GM23338 (cell line): ENCODE measurements around the gene KIAA0232. TPM values are rescaled to one million over a fixed set of nuclear protein-coding genes. Genes with fewer than 3 reads are reported as not detected.

Experiments used
- ATAC-seq: fragments of 200-7000 bp; cut with Tn5 transposase; 3 replicates; pipeline ENCODE4 v1.9.1; 2020
- DNase-seq: peaks from one replicate; pipeline ENCODE4 v3.0.0-alpha.2; 2015; ENCODE audit warnings: low spot score
- H2AFZ ChIP-seq: fragments of 200-600 bp; sonication (generic); 2 replicates; pipeline ENCODE4 v1.8.0; 2016; ENCODE audit warnings: antibody characterized with exemption, mild to moderate bottlenecking, moderate library complexity
- H3F3A ChIP-seq: fragments of 200-600 bp; sonication (generic); replicated peaks from 2 replicates; pipeline ENCODE4 v1.8.0; 2017; ENCODE audit warnings: antibody characterized with exemption, mixed run types, low read depth
- H3K27ac ChIP-seq: fragments of 200-600 bp; sonication (generic); 2 replicates; pipeline ENCODE4 v1.6.1; 2016; ENCODE audit warnings: low read depth
- H3K27me3 ChIP-seq: fragments of 200-600 bp; sonication (generic); 2 replicates; pipeline ENCODE4 v1.8.0; 2016; ENCODE audit warnings: mild to moderate bottlenecking, mixed run types, moderate library complexity; ENCODE audit not compliant: insufficient read depth
- H3K36me3 ChIP-seq: fragments of 200-600 bp; sonication (generic); 2 replicates; pipeline ENCODE4 v1.8.0; 2016; ENCODE audit warnings: mild to moderate bottlenecking; ENCODE audit not compliant: insufficient read depth
- H3K4me1 ChIP-seq: fragments of 200-600 bp; sonication (generic); 2 replicates; pipeline ENCODE4 v1.8.0; 2016; ENCODE audit warnings: mild to moderate bottlenecking, moderate library complexity; ENCODE audit not compliant: insufficient read depth
- H3K4me2 ChIP-seq: fragments of 200-600 bp; sonication (generic); 2 replicates; pipeline ENCODE4 v1.7.1; 2017; ENCODE audit warnings: mixed run types
- H3K4me3 ChIP-seq: fragments of 200-600 bp; sonication (generic); 2 replicates; pipeline ENCODE4 v1.6.1; 2016; ENCODE audit warnings: mixed run types
- H3K79me2 ChIP-seq: fragments of 200-600 bp; sonication (generic); replicated peaks from 2 replicates; pipeline ENCODE4 v1.8.0; 2017; ENCODE audit warnings: mild to moderate bottlenecking; ENCODE audit not compliant: insufficient read depth
- H3K9me2 ChIP-seq: fragments of 200-600 bp; sonication (generic); 2 replicates; pipeline ENCODE4 v1.8.0; 2017; ENCODE audit not compliant: insufficient read depth
- H4K20me1 ChIP-seq: fragments of 200-600 bp; sonication (generic); replicated peaks from 2 replicates; pipeline ENCODE4 v1.8.0; 2017; ENCODE audit warnings: mild to moderate bottlenecking; ENCODE audit not compliant: insufficient read depth
- H3K27ac Mint-ChIP-seq: 2 replicates; pipeline ENCODE4 v1.8.0; 2020; ENCODE audit warnings: inconsistent platforms, mild to moderate bottlenecking, moderate library complexity, mixed read lengths
- H3K27me3 Mint-ChIP-seq: 3 replicates; pipeline ENCODE4 v1.8.0; 2022; ENCODE audit warnings: low read depth, mild to moderate bottlenecking, moderate library complexity, mixed read lengths, inconsistent platforms; ENCODE audit not compliant: insufficient read depth, poor library complexity
- H3K36me3 Mint-ChIP-seq: 3 replicates; pipeline ENCODE4 v1.8.0; 2021; ENCODE audit warnings: low read depth, mild to moderate bottlenecking, inconsistent platforms, moderate library complexity, mixed read lengths
- H3K4me1 Mint-ChIP-seq: 3 replicates; pipeline ENCODE4 v1.8.0; 2020; ENCODE audit warnings: mild to moderate bottlenecking, inconsistent platforms, mixed read lengths
- H3K4me3 Mint-ChIP-seq: 3 replicates; pipeline ENCODE4 v1.8.0; 2021; ENCODE audit warnings: moderate library complexity, mild to moderate bottlenecking, inconsistent platforms, mixed read lengths
- H3K9me3 Mint-ChIP-seq: 3 replicates; pipeline ENCODE4 v1.8.0; 2020; ENCODE audit warnings: moderate library complexity, mild to moderate bottlenecking, inconsistent platforms, mixed read lengths
- CREB1 ChIP-seq: fragments of 250-450 bp; sonication (Bioruptor Pico); IDR thresholded peaks from 2 replicates; pipeline ENCODE4 v1.5.0; 2020; ENCODE audit warnings: low read depth, mild to moderate bottlenecking, moderate library complexity
- CTCF ChIP-seq, 2 experiments: fragments of 200-600 bp in 1 of 2; sonication (generic) in 1 of 2; conservative IDR thresholded peaks; 2 replicates each; pipeline versions ENCODE4 v1.5.1 to v1.6.1; 2016 to 2017; ENCODE audit warnings: antibody characterized with exemption in 2 of 2, low read depth in 2 of 2, mild to moderate bottlenecking in 2 of 2, moderate library complexity in 1 of 2
- ETS1 ChIP-seq: IDR thresholded peaks from 2 replicates; pipeline ENCODE4 v1.6.1; 2016; ENCODE audit warnings: antibody characterized with exemption
- EZH2 ChIP-seq: fragments of 200-600 bp; sonication (generic); IDR thresholded peaks from one replicate; pipeline ENCODE4 v1.8.0; 2017; ENCODE audit warnings: antibody characterized with exemption, mild to moderate bottlenecking, low read depth; ENCODE audit not compliant: unreplicated experiment
- EZH2phosphoT487 ChIP-seq: fragments of 200-600 bp; sonication (generic); IDR thresholded peaks from one replicate; pipeline ENCODE4 v1.8.1; 2018; ENCODE audit warnings: antibody characterized with exemption; ENCODE audit not compliant: unreplicated experiment
- JUNB ChIP-seq: IDR thresholded peaks from one replicate; pipeline ENCODE4 v1.6.1; 2016; ENCODE audit warnings: antibody characterized with exemption; ENCODE audit not compliant: unreplicated experiment
- NANOG ChIP-seq: IDR thresholded peaks from 2 replicates; pipeline ENCODE4 v1.6.1; 2016; ENCODE audit warnings: antibody characterized with exemption, borderline replicate concordance
- POLR2AphosphoS5 ChIP-seq: IDR thresholded peaks from 2 replicates; pipeline ENCODE4 v1.6.1; 2016; ENCODE audit warnings: antibody characterized with exemption, low read depth
- REST ChIP-seq: IDR thresholded peaks from one replicate; pipeline ENCODE4 v1.6.1; 2018; ENCODE audit warnings: antibody characterized with exemption; ENCODE audit not compliant: unreplicated experiment
- STAT1 ChIP-seq: IDR thresholded peaks from one replicate; pipeline ENCODE4 v1.6.1; 2016; ENCODE audit warnings: antibody characterized with exemption; ENCODE audit not compliant: unreplicated experiment
- ZNF114 ChIP-seq: fragments of 250-450 bp; sonication (Bioruptor Pico); IDR thresholded peaks from 2 replicates; pipeline ENCODE4 v1.5.0; 2020; ENCODE audit warnings: mild to moderate bottlenecking, moderate library complexity
- ZNF331 ChIP-seq: fragments of 250-450 bp; sonication (Bioruptor Pico); IDR thresholded peaks from 2 replicates; pipeline ENCODE4 v1.5.0; 2020; ENCODE audit warnings: low read depth, mild to moderate bottlenecking, moderate library complexity
- ZNF462 ChIP-seq: fragments of 250-450 bp; sonication (Bioruptor Pico); IDR thresholded peaks from 2 replicates; pipeline ENCODE4 v1.5.0; 2020; ENCODE audit warnings: mild to moderate bottlenecking, moderate library complexity
- polyA plus RNA-seq: library from polyadenylated mRNA; unstranded; fragments of >200 nt; fragmentation: Nextera tagmentation; extraction: Ambion mirVana; gene quantifications from 2 replicates; pipeline ENCODE4 v1.2.1, GENCODE V29; 2016
- total RNA-seq: library from RNA; depleted of rRNA; stranded (reverse); fragments of >200 nt; shearing (Covaris generic); gene quantifications from 2 replicates; pipeline ENCODE4 v1.2.3, GENCODE V29; 2014

KIAA0232 gene
- total and polyA plus RNA-seq, 2 experiments from 2014 or later = 14.3 to 34.9 TPM

- peaks cover 21% of the 10 kb centered on the region for H3K36me3 ChIP-seq
Observed at GRCh38 chr4:6858997-6859396, 76.5 kb downstream of the KIAA0232 start.

More at GRCh38 chr4:6858997-6859396, 76.5 kb downstream of the KIAA0232 start:
- ATAC-seq (no peak), DNase-seq (no peak)
- Histone ChIP-seq H3K9me2 (no peaks in the 10 kb centered on the region), H3K4me1 (0 out of 2 replicates have a peak, but pooled peaks cover 4% of the 10 kb centered on the region), H2AFZ (no peak overlapping the region), H3K27me3 (no peaks in the 10 kb centered on the region), H3K4me2 (no peak overlapping the region), H3F3A (no peaks in the 10 kb centered on the region), H4K20me1 (peaks cover 9% of the 10 kb centered on the region), H3K27ac (no peak overlapping the region), H3K79me2 (peaks cover 4% of the 10 kb centered on the region; the same call in 1 of the 2 replicates), H3K4me3 (no peak overlapping the region)
- Mint-ChIP-seq H3K36me3 (peaks cover 39% of the 10 kb centered on the region), H3K4me1 (peaks cover 8% of the 10 kb centered on the region; the same call in 2 of the 3 replicates), H3K27ac (no peak overlapping the region), H3K4me3 (no peak overlapping the region), H3K9me3 (no peaks in the 10 kb centered on the region), H3K27me3 (no peaks in the 10 kb centered on the region)
- TF ChIP-seq NANOG = no peak
- no peak for TF ChIP-seq EZH2phosphoT487
- TF ChIP-seq CTCF (conservative IDR thresholded peaks at IDR 0.05; ENCODE audit: low read depth in 2 of 2) = no peak
- TF ChIP-seq ZNF462 (CRISPR knock-in tag) = no peak
- TF ChIP-seq CREB1 (CRISPR knock-in tag) = no peak
- TF ChIP-seq JUNB = no peak
- no peak for TF ChIP-seq ZNF331 (CRISPR knock-in tag)
- TF ChIP-seq STAT1 = no peak
- no peak for TF ChIP-seq POLR2AphosphoS5
- TF ChIP-seq REST = no peak
- TF ChIP-seq ETS1 = no peak
- no peak for TF ChIP-seq ZNF114 (CRISPR knock-in tag)
- TF ChIP-seq EZH2 = no peak
